WTC11 (cell line): ENCODE data around the gene PCBP3. TPM values are rescaled to one million over a fixed set of nuclear protein-coding genes. Genes with fewer than 3 reads are reported as not detected.
A peak's percentile ranks its signal among the peaks of the same experiment; 100 is the strongest.

Source experiments
- ATAC-seq: fragments of 200-7000 bp; cut with Tn5 transposase; 2 replicates; pipeline ENCODE4 v1.10.0; 2021; ENCODE audit warnings: mild to moderate bottlenecking, moderate library complexity
- CTCF ChIA-PET: fragments of 300-600 bp; sonication (Branson Sonifier 250); formaldehyde crosslinking; loops from one replicate; lab custom pipeline; 2021; ENCODE audit warnings: antibody characterized with exemption; lab: Charles Lee
- POLR2A ChIA-PET: fragments of 350-600 bp; sonication (Branson Sonifier 250); formaldehyde crosslinking; loops from one replicate; lab custom pipeline; 2021; ENCODE audit warnings: antibody characterized with exemption; lab: Charles Lee
- DNase-seq: peaks from one replicate; pipeline ENCODE4 v3.0.0; 2021; ENCODE audit warnings: low spot score
- H3K27ac Mint-ChIP-seq: 2 replicates; pipeline ENCODE4 v1.8.0; 2021; ENCODE audit warnings: mixed read lengths
- H3K27me3 Mint-ChIP-seq: 2 replicates; pipeline ENCODE4 v1.8.0; 2021; ENCODE audit warnings: low read depth, mild to moderate bottlenecking, moderate library complexity, mixed read lengths
- H3K36me3 Mint-ChIP-seq: 2 replicates; pipeline ENCODE4 v1.8.0; 2021; ENCODE audit warnings: mixed read lengths
- H3K4me1 Mint-ChIP-seq: 2 replicates; pipeline ENCODE4 v1.8.0; 2022; ENCODE audit warnings: mixed read lengths
- H3K4me3 Mint-ChIP-seq: 2 replicates; pipeline ENCODE4 v1.8.0; 2021; ENCODE audit warnings: mild to moderate bottlenecking, moderate library complexity, mixed read lengths
- H3K9me3 Mint-ChIP-seq: 2 replicates; pipeline ENCODE4 v1.8.0; 2021; ENCODE audit warnings: mixed read lengths
- ATF6 ChIP-seq: sonication (generic); formaldehyde crosslinking; IDR thresholded peaks from 2 replicates; pipeline ENCODE4 v1.8.1; 2023; ENCODE audit warnings: mild to moderate bottlenecking, missing genetic modification reagents
- CREM ChIP-seq: sonication (generic); formaldehyde crosslinking; IDR thresholded peaks from 2 replicates; pipeline ENCODE4 v1.8.1; 2022; ENCODE audit warnings: mild to moderate bottlenecking, missing genetic modification reagents, moderate library complexity
- E2F1 ChIP-seq: sonication (generic); formaldehyde crosslinking; IDR thresholded peaks from 2 replicates; pipeline ENCODE4 v1.8.0; 2022; ENCODE audit warnings: mild to moderate bottlenecking, missing genetic modification reagents
- ELF4 ChIP-seq: sonication (generic); formaldehyde crosslinking; IDR thresholded peaks from 2 replicates; pipeline ENCODE4 v1.8.1; 2022; ENCODE audit warnings: low read depth, mild to moderate bottlenecking, moderate library complexity, missing genetic modification reagents
- ESRRA ChIP-seq: sonication (generic); formaldehyde crosslinking; IDR thresholded peaks from 2 replicates; pipeline ENCODE4 v1.8.1; 2022; ENCODE audit warnings: mild to moderate bottlenecking, missing genetic modification reagents, borderline replicate concordance
- FOXP1 ChIP-seq: sonication (generic); formaldehyde crosslinking; IDR thresholded peaks from 2 replicates; pipeline ENCODE4 v1.8.0; 2022; ENCODE audit warnings: missing genetic modification reagents, mild to moderate bottlenecking, moderate library complexity, borderline replicate concordance
- HMGA2 ChIP-seq: fragments of 250-450 bp; sonication (Bioruptor Pico); IDR thresholded peaks from 2 replicates; pipeline ENCODE4 v1.4.0; 2021; ENCODE audit warnings: mild to moderate bottlenecking, moderate library complexity
- IRF1 ChIP-seq: sonication (generic); formaldehyde crosslinking; IDR thresholded peaks from 2 replicates; pipeline ENCODE4 v1.8.0; 2023; ENCODE audit warnings: missing genetic modification reagents
- KAT7 ChIP-seq: sonication (generic); formaldehyde crosslinking; IDR thresholded peaks from 2 replicates; pipeline ENCODE4 v1.8.1; 2023; ENCODE audit warnings: missing genetic modification reagents, mild to moderate bottlenecking, borderline replicate concordance
- NFATC4 ChIP-seq: fragments of 250-450 bp; sonication (Bioruptor Pico); IDR thresholded peaks from 2 replicates; pipeline ENCODE4 v1.9.0; 2021; ENCODE audit warnings: mild to moderate bottlenecking
- NFYB ChIP-seq: sonication (generic); formaldehyde crosslinking; conservative IDR thresholded peaks from 2 replicates; pipeline ENCODE4 v1.8.0; 2022; ENCODE audit warnings: low read depth, missing genetic modification reagents
- SP1 ChIP-seq: sonication (generic); formaldehyde crosslinking; conservative IDR thresholded peaks from 2 replicates; pipeline ENCODE4 v1.8.1; 2022; ENCODE audit warnings: missing genetic modification reagents
- STAT6 ChIP-seq: sonication (generic); formaldehyde crosslinking; conservative IDR thresholded peaks from 2 replicates; pipeline ENCODE4 v1.8.1; 2023; ENCODE audit warnings: mild to moderate bottlenecking, low read depth, missing genetic modification reagents, moderate library complexity
- ZNF121 ChIP-seq: sonication (generic); formaldehyde crosslinking; IDR thresholded peaks from 2 replicates; pipeline ENCODE4 v1.8.0; 2023; ENCODE audit warnings: missing genetic modification reagents
- ZNF425 ChIP-seq: fragments of 250-450 bp; sonication (Bioruptor Pico); conservative IDR thresholded peaks from 2 replicates; pipeline ENCODE4 v1.9.0; 2021; ENCODE audit warnings: mild to moderate bottlenecking
- ZNF671 ChIP-seq: fragments of 250-450 bp; sonication (Bioruptor Pico); IDR thresholded peaks from 2 replicates; pipeline ENCODE4 v1.8.0; 2021; ENCODE audit warnings: mild to moderate bottlenecking
- total RNA-seq: library from RNA; stranded (reverse); gene quantifications from 3 replicates; pipeline ENCODE4 v1.2.3, GENCODE V29; 2021
- TF ChIP-seq, protein P1 (sequence below): fragments of 250-450 bp; sonication (Bioruptor Pico); IDR thresholded peaks from 2 replicates; pipeline ENCODE4 v2.1.2; 2022; ENCODE audit warnings: mild to moderate bottlenecking, moderate library complexity
- TF ChIP-seq, protein P2 (sequence below): sonication (generic); formaldehyde crosslinking; conservative IDR thresholded peaks from 2 replicates; pipeline ENCODE4 v1.8.1; 2022; ENCODE audit warnings: mild to moderate bottlenecking, missing genetic modification reagents
- TF ChIP-seq, protein P3 (sequence below): sonication (generic); formaldehyde crosslinking; IDR thresholded peaks from 2 replicates; pipeline ENCODE4 v1.8.0; 2023; ENCODE audit warnings: mild to moderate bottlenecking, missing genetic modification reagents
- TF ChIP-seq, protein P4 (sequence below): sonication (generic); formaldehyde crosslinking; IDR thresholded peaks from 2 replicates; pipeline ENCODE4 v1.8.0; 2022; ENCODE audit warnings: mild to moderate bottlenecking, missing genetic modification reagents

Gene PCBP3
- total RNA-seq, 1 experiment from 2014 or later, result 8.5 TPM

DNA sequence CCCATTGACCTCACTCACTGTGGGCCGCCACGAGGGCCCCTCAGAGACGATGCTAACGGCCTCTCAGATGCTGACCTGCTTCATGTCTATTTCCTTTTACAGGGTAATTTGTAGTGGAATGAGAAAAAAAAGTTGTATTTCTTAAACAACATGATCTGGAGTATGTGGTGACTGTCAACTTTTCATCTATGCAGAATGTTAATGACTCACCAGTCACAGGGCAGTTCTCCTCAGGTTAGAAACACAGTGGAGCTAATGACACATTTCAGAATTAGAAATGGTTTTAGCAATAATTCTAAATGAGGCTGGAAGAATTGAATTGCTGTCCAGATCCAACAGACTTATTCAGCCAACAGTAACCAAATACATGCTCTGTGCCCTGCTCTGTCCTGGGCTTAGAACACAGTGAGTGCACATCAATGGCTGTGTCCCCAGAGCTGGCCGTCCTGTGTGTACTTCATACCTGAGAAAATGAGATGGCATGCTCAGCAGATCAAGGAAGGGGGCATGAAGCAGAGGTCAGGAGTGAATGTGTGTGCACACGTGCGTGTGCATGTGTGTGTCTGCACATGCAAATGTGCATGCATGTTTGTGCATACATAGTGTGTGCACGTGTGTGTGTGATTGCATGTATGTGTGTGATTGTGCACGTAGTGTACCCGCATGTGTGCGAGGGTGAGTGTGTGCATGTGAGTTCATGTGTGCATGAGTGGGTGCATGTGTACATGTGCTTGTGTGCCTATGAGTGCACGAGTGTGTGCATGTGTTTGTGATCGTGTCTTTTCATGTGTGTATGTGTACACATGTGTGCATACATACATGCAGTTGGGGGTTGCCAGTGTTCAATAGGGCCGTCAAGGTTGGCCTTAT lies 145.3 kb downstream of the PCBP3 start:
- Mint-ChIP-seq H3K27ac (0 out of 2 replicates have a peak overlapping the region, but pooled peaks have one; percentile 54), H3K4me1 (no peaks in the 10 kb centered on the region), H3K27me3 (no peaks in the 10 kb centered on the region; the same call in 1 of the 2 replicates), H3K4me3 (no peak overlapping the region), H3K36me3 (no peaks in the 10 kb centered on the region), H3K9me3 (peaks cover 8% of the 10 kb centered on the region)
- TF ChIP-seq, protein P1, sequence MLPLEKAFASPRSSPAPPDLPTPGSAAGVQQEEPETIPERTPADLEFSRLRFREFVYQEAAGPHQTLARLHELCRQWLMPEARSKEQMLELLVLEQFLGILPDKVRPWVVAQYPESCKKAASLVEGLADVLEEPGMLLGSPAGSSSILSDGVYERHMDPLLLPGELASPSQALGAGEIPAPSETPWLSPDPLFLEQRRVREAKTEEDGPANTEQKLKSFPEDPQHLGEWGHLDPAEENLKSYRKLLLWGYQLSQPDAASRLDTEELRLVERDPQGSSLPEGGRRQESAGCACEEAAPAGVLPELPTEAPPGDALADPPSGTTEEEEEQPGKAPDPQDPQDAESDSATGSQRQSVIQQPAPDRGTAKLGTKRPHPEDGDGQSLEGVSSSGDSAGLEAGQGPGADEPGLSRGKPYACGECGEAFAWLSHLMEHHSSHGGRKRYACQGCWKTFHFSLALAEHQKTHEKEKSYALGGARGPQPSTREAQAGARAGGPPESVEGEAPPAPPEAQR (CRISPR knock-in tag), result no peak
- TF ChIP-seq STAT6 (CRISPR knock-in tag) (no peak), ATF6 (CRISPR knock-in tag) (no peak), ZNF121 (CRISPR knock-in tag) (no peak), ESRRA (no peak), CREM (CRISPR knock-in tag) (no peak), ELF4 (CRISPR knock-in tag) (no peak), E2F1 (CRISPR knock-in tag) (no peak), HMGA2 (no peak)
- TF ChIP-seq, protein P2, sequence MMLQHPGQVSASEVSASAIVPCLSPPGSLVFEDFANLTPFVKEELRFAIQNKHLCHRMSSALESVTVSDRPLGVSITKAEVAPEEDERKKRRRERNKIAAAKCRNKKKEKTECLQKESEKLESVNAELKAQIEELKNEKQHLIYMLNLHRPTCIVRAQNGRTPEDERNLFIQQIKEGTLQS (CRISPR knock-in tag), result no peak
- TF ChIP-seq, protein P3, sequence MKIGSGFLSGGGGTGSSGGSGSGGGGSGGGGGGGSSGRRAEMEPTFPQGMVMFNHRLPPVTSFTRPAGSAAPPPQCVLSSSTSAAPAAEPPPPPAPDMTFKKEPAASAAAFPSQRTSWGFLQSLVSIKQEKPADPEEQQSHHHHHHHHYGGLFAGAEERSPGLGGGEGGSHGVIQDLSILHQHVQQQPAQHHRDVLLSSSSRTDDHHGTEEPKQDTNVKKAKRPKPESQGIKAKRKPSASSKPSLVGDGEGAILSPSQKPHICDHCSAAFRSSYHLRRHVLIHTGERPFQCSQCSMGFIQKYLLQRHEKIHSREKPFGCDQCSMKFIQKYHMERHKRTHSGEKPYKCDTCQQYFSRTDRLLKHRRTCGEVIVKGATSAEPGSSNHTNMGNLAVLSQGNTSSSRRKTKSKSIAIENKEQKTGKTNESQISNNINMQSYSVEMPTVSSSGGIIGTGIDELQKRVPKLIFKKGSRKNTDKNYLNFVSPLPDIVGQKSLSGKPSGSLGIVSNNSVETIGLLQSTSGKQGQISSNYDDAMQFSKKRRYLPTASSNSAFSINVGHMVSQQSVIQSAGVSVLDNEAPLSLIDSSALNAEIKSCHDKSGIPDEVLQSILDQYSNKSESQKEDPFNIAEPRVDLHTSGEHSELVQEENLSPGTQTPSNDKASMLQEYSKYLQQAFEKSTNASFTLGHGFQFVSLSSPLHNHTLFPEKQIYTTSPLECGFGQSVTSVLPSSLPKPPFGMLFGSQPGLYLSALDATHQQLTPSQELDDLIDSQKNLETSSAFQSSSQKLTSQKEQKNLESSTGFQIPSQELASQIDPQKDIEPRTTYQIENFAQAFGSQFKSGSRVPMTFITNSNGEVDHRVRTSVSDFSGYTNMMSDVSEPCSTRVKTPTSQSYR (CRISPR knock-in tag), result no peak
- POLR2A ChIA-PET, result no interaction called here
- no peak for DNase-seq
- no peak for ATAC-seq
- CTCF ChIA-PET, result no interaction called here

GRCh38 chr21:45790427-45790826 lies 146.9 kb downstream of the PCBP3 start:
- Mint-ChIP-seq H3K27me3 (no peaks in the 10 kb centered on the region; the same call in 1 of the 2 replicates), H3K4me1 (no peaks in the 10 kb centered on the region), H3K27ac (no peak overlapping the region), H3K9me3 (peaks cover 8% of the 10 kb centered on the region), H3K4me3 (no peak overlapping the region), H3K36me3 (no peaks in the 10 kb centered on the region)
- ChIA-PET POLR2A (no interaction called here), CTCF (no interaction called here)
- DNase-seq, result no peak
- no peak for ATAC-seq
- TF ChIP-seq CREM (CRISPR knock-in tag) (no peak), SP1 (CRISPR knock-in tag) (no peak), ZNF671 (CRISPR knock-in tag) (no peak), ZNF425 (no peak), IRF1 (CRISPR knock-in tag) (no peak), NFYB (CRISPR knock-in tag) (no peak), FOXP1 (no peak), KAT7 (CRISPR knock-in tag) (no peak), NFATC4 (CRISPR knock-in tag) (no peak)
- TF ChIP-seq, protein P4, sequence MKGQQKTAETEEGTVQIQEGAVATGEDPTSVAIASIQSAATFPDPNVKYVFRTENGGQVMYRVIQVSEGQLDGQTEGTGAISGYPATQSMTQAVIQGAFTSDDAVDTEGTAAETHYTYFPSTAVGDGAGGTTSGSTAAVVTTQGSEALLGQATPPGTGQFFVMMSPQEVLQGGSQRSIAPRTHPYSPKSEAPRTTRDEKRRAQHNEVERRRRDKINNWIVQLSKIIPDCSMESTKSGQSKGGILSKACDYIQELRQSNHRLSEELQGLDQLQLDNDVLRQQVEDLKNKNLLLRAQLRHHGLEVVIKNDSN (CRISPR knock-in tag), result no peak
